GM12878 (cell line): ENCODE data around the gene CNTNAP5. TPM values are rescaled to one million over a fixed set of nuclear protein-coding genes. Genes with fewer than 3 reads are reported as not detected.

ENCODE experiments used
- ATAC-seq: fragments of 200-7000 bp; cut with Tn5 transposase; 3 replicates; pipeline ENCODE4 v1.9.1; 2020; ENCODE audit warnings: mild to moderate bottlenecking, moderate library complexity
- BruUV-seq: library from RNA; stranded (reverse); fragments of 400-500 nt; replicated peaks from 2 replicates; lab custom pipeline; 2021; lab: Mats Ljungman, UMichigan
- CTCF ChIA-PET: fragments of 300-600 bp; sonication (Branson Sonifier 250); formaldehyde crosslinking; extraction: SDS; loops from one replicate; lab custom pipeline; 2021; ENCODE audit warnings: inconsistent platforms; lab: Yijun Ruan, JAX
- POLR2A ChIA-PET: fragments of 350-600 bp; formaldehyde crosslinking; extraction: SDS; loops from one replicate; lab custom pipeline; 2021; ENCODE audit warnings: inconsistent platforms; lab: Charles Lee
- RAD21 ChIA-PET: fragments of 300-600 bp; sonication (Branson Sonifier 250); formaldehyde crosslinking; loops from one replicate; lab custom pipeline; 2023; ENCODE audit warnings: antibody characterized with exemption; ENCODE audit not compliant: unreplicated experiment; lab: Charles Lee
- SMC1A ChIA-PET: fragments of 300-600 bp; sonication (Branson Sonifier 250); formaldehyde crosslinking; loops from one replicate; lab custom pipeline; 2023; ENCODE audit not compliant: unreplicated experiment, uncharacterized antibody; lab: Charles Lee
- DNase-seq: peaks from one replicate; pipeline ENCODE4 v3.0.0-alpha.2; 2011; ENCODE audit warnings: low read depth, low spot score
- FAIRE-seq: peaks from 3 replicates; lab custom pipeline; 2011; peaks lifted over from hg19 to GRCh38; lab: Jason Lieb, UNC
- H2AFZ ChIP-seq: 2 replicates; pipeline ENCODE4 v1.6.0; 2011; ENCODE audit warnings: low read depth, low read length, control low read depth; ENCODE audit not compliant: control insufficient read depth
- H3K27ac ChIP-seq: 2 replicates; pipeline ENCODE4 v1.5.1; 2011; ENCODE audit warnings: control low read depth; ENCODE audit not compliant: control insufficient read depth, insufficient read depth
- H3K27me3 ChIP-seq, 2 experiments: replicated peaks in 1 of 2; 2 replicates each; pipeline versions ENCODE4 v1.6.0 to v1.6.1; 2011; ENCODE audit warnings: low read length in 1 of 2; ENCODE audit not compliant: control insufficient read depth in 2 of 2, insufficient read depth in 2 of 2
- H3K36me3 ChIP-seq, 2 experiments: 2 replicates each; pipeline ENCODE4 v1.5.1; 2011; ENCODE audit warnings: low read length in 1 of 2; ENCODE audit not compliant: control insufficient read depth in 2 of 2, insufficient read depth in 2 of 2
- H3K4me1 ChIP-seq: 2 replicates; pipeline ENCODE4 v1.6.1; 2011; ENCODE audit warnings: mild to moderate bottlenecking, low read length, moderate library complexity, mixed read lengths; ENCODE audit not compliant: control insufficient read depth, insufficient read depth
- H3K4me2 ChIP-seq: 2 replicates; pipeline ENCODE4 v1.6.0; 2011; ENCODE audit warnings: control low read depth; ENCODE audit not compliant: control insufficient read depth, insufficient read depth
- H3K4me3 ChIP-seq: fragments of 200-600 bp; sonication (generic); 2 replicates; pipeline ENCODE4 v1.5.1; 2016
- H3K79me2 ChIP-seq: 2 replicates; pipeline ENCODE4 v1.6.0; 2011; ENCODE audit warnings: low read length; ENCODE audit not compliant: control insufficient read depth, insufficient read depth
- H3K9ac ChIP-seq: 2 replicates; pipeline ENCODE4 v1.8.0; 2011; ENCODE audit warnings: low read length, control low read depth, mixed read lengths; ENCODE audit not compliant: control insufficient read depth, insufficient read depth
- H3K9me3 ChIP-seq: replicated peaks from 3 replicates; pipeline ENCODE4 v1.5.1; 2011; ENCODE audit warnings: mild to moderate bottlenecking, low read length; ENCODE audit not compliant: control insufficient read depth, insufficient read depth
- H4K20me1 ChIP-seq: 2 replicates; pipeline ENCODE4 v1.6.0; 2011; ENCODE audit not compliant: control insufficient read depth, insufficient read depth
- EED ChIP-seq: sonication (generic); IDR thresholded peaks from 2 replicates; pipeline ENCODE4 v1.6.1; 2016; ENCODE audit warnings: antibody characterized with exemption, low read depth
- EP300 ChIP-seq, 2 experiments: fragments of 150-350 bp in 1 of 2; IDR thresholded peaks; 2 replicates each; pipeline ENCODE4 v1.6.1; 2011 to 2012; ENCODE audit warnings: low read depth in 2 of 2, low read length in 2 of 2, borderline replicate concordance in 1 of 2, improper control_type of control experiment in 1 of 2, inconsistent platforms in 1 of 2; ENCODE audit not compliant: control insufficient read depth in 1 of 2
- GABPA ChIP-seq: IDR thresholded peaks from 2 replicates; pipeline ENCODE4 v1.6.1; 2014; ENCODE audit warnings: antibody characterized with exemption, low read depth, mild to moderate bottlenecking, inconsistent platforms
- JUND ChIP-seq: IDR thresholded peaks from 2 replicates; pipeline ENCODE4 v1.6.1; 2012; ENCODE audit warnings: low read depth, mild to moderate bottlenecking, low read length, improper control_type of control experiment, moderate library complexity
- PKNOX1 ChIP-seq: fragments of 450-650 bp; IDR thresholded peaks from 2 replicates; pipeline ENCODE4 v1.6.1; 2016; ENCODE audit warnings: mild to moderate bottlenecking
- POLR2AphosphoS2 ChIP-seq: IDR thresholded peaks from 2 replicates; pipeline ENCODE4 v1.6.1; 2011; ENCODE audit warnings: low read depth, mild to moderate bottlenecking, low read length, improper control_type of control experiment, moderate library complexity
- RBBP5 ChIP-seq: fragments of 200-600 bp; sonication (generic); conservative IDR thresholded peaks from 2 replicates; pipeline ENCODE4 v1.6.1; 2016
- RCOR1 ChIP-seq: conservative IDR thresholded peaks from 2 replicates; pipeline ENCODE4 v1.6.1; 2012; ENCODE audit warnings: low read depth, low read length, improper control_type of control experiment
- RFX5 ChIP-seq: IDR thresholded peaks from 2 replicates; pipeline ENCODE4 v1.6.1; 2011; ENCODE audit warnings: low read depth, low read length, improper control_type of control experiment
- SIN3A ChIP-seq: IDR thresholded peaks from 2 replicates; pipeline ENCODE4 v1.6.1; 2012; ENCODE audit warnings: low read depth, low read length, improper control_type of control experiment
- SREBF2 ChIP-seq: IDR thresholded peaks from 2 replicates; pipeline ENCODE4 v1.6.1; 2012; ENCODE audit warnings: mild to moderate bottlenecking, low read length
- ZNF217 ChIP-seq: fragments of 450-650 bp; IDR thresholded peaks from 2 replicates; pipeline ENCODE4 v1.6.1; 2017; ENCODE audit warnings: antibody characterized with exemption, mild to moderate bottlenecking
- WGBS: methylation state at CpG from one replicate; pipeline ENCODE4 v1.1.6; 2016; ENCODE audit warnings: low lambda C conversion rate; ENCODE audit not compliant: insufficient replicate concordance, insufficient coverage; ENCODE audit errors: missing lambda C conversion rate; 5-methylcytosine and 5-hydroxymethylcytosine counted together
- in situ Hi-C: fragments of 300-500 bp; cut with MboI; formaldehyde crosslinking; loops from 9 replicates; pipeline ENCODE4 v1.14.3; 2018; ENCODE audit warnings: mixed read lengths
- intact Hi-C: fragments of 100-400 bp; cut with micrococcal nuclease; formaldehyde crosslinking; loops from one replicate; pipeline ENCODE4 v1.14.2; 2022; ENCODE audit not compliant: unreplicated experiment
- polyA plus RNA-seq, 11 experiments: library from polyadenylated mRNA; depleted of rRNA in 4 of 11; unstranded in 6 of 11; stranded (reverse) in 5 of 11; fragments of >200 nt; fragmentation: Nextera tagmentation in 4 of 11; fragmentation: Illumina TruSeq in 1 of 11; extraction: Ambion mirVana in 4 of 11; extraction: Trizol in 1 of 11; gene quantifications; 1 replicate in 1 of 11; 2 replicates in 10 of 11; pipeline versions ENCODE4 v1.2.1 to v1.2.3, GENCODE V29; 2011 to 2016; ENCODE audit warnings: inconsistent platforms in 2 of 11, missing spikeins in 2 of 11, low read depth in 1 of 11
- total RNA-seq, 4 experiments: library from RNA; depleted of rRNA in 3 of 4; stranded (reverse); fragments of >200 nt in 3 of 4; fragmentation: Illumina TruSeq in 1 of 4; extraction: Trizol in 1 of 4; gene quantifications; 2 replicates each; pipeline versions ENCODE4 v1.2.1 to v1.2.3, GENCODE V29; 2013 to 2021

CNTNAP5 gene
- total and polyA plus RNA-seq, 10 of the 15 experiments (the other 5 are each of a cell fraction or from before 2014, with no cell fraction given) = not detected

- DNase-seq (no peak), FAIRE-seq (no peak)
- H4K20me1 ChIP-seq = no peaks in the 10 kb centered on the region
- WGBS = 4% methylated on average over 2 of the region's 2 CpGs
- no peak overlapping the region for H3K9ac ChIP-seq
- no peaks in the 10 kb centered on the region for H3K79me2 ChIP-seq
- no peak overlapping the region for H2AFZ ChIP-seq
- RAD21 ChIA-PET = no interaction called here
- H3K4me1 ChIP-seq = no peaks in the 10 kb centered on the region
- CTCF ChIA-PET = no interaction called here
- H3K27me3 ChIP-seq = no peaks in the 10 kb centered on the region
- H3K4me2 ChIP-seq = no peak overlapping the region
- no peaks in the 10 kb centered on the region for H3K9me3 ChIP-seq
- POLR2A ChIA-PET = no interaction called here
- intact Hi-C loops = no loop called here
- in situ Hi-C loops = no loop called here
- no peaks in the 10 kb centered on the region for H3K36me3 ChIP-seq
- TF ChIP-seq GABPA = no peak
- no peak for TF ChIP-seq EP300 (IDR thresholded peaks at IDR 0.05; ENCODE audit: borderline replicate concordance in 1 of 2, control insufficient read depth in 1 of 2, low read depth in 2 of 2, low read length in 2 of 2)
- no peak for TF ChIP-seq ZNF217
- TF ChIP-seq PKNOX1 = no peak
- no peak for TF ChIP-seq SIN3A
- no peak for TF ChIP-seq RBBP5
- no peak for TF ChIP-seq RCOR1
- no peak for TF ChIP-seq EED
- TF ChIP-seq POLR2AphosphoS2 = no peak
- TF ChIP-seq JUND = no peak
- no peak for TF ChIP-seq SREBF2
- no peak for TF ChIP-seq RFX5
- TF ChIP-seq, all 136 proteins: peak for 0
- SMC1A ChIA-PET = interaction anchor here (0.6 kb wide), 1 partner anchor 215 kb away, joined by 3 read pairs; no protein-coding TSS in a partner anchor
- Histone ChIP-seq H3K27ac (no peak overlapping the region), H3K4me3 (no peak overlapping the region)
- no peak for ATAC-seq
- BruUV-seq = no TSS peak
Observed at GRCh38 chr2:124604940-124605339, 579.9 kb downstream of the CNTNAP5 start.
